B cell (primary cell): ENCODE measurements around the gene ZNF189. TPM values are rescaled to one million over a fixed set of nuclear protein-coding genes. Genes with fewer than 3 reads are reported as not detected.

Experiments used
- ATAC-seq: fragments of 200-7000 bp; cut with Tn5 transposase; one replicate; pipeline ENCODE4 v1.10.0; 2021; ENCODE audit warnings: low read depth, mild to moderate bottlenecking, moderate number of reproducible peaks, moderate library complexity
- CTCF ChIA-PET: fragments of 350-600 bp; sonication (Branson Sonifier 250); formaldehyde crosslinking; loops from one replicate; lab custom pipeline; 2021; ENCODE audit warnings: antibody characterized with exemption, inconsistent platforms; lab: Charles Lee
- POLR2A ChIA-PET: fragments of 350-600 bp; sonication (Branson Sonifier 250); formaldehyde crosslinking; loops from one replicate; lab custom pipeline; 2021; ENCODE audit warnings: antibody characterized with exemption; lab: Charles Lee
- DNase-seq: peaks from one replicate; pipeline ENCODE4 v3.0.0; 2013
- H2AFZ ChIP-seq: 2 replicates; pipeline ENCODE4 v1.6.1; 2012; ENCODE audit warnings: mild to moderate bottlenecking, low read depth, low read length; ENCODE audit not compliant: insufficient read depth, poor library complexity, severe bottlenecking
- H3K27ac ChIP-seq, 2 donors: 1 replicate in 1 of 2; 2 replicates in 1 of 2; pipeline ENCODE4 v1.5.1; 2012 to 2013; ENCODE audit warnings: low read length in 2 of 2, mild to moderate bottlenecking in 2 of 2, moderate library complexity in 1 of 2
- H3K27me3 ChIP-seq, 4 experiments: fragments of 200-600 bp in 1 of 4; sonication (generic) in 1 of 4; replicated peaks in 1 of 4; 1 replicate in 2 of 4; 2 replicates in 2 of 4; pipeline versions ENCODE4 v1.6.1 to v1.7.0; 2013 to 2016; ENCODE audit warnings: low read length in 3 of 4, mild to moderate bottlenecking in 2 of 4, mixed read lengths in 1 of 4, moderate library complexity in 1 of 4; ENCODE audit not compliant: insufficient read depth in 4 of 4, control insufficient read depth in 3 of 4; ENCODE audit errors: control extremely low read depth in 1 of 4
- H3K36me3 ChIP-seq, 2 experiments: replicated peaks in 1 of 2; 1 replicate in 1 of 2; 2 replicates in 1 of 2; pipeline versions ENCODE4 v1.6.1 to v1.7.1; 2013; ENCODE audit warnings: low read length in 1 of 2; ENCODE audit not compliant: insufficient read depth in 2 of 2, control insufficient read depth in 1 of 2; ENCODE audit errors: control extremely low read depth in 1 of 2, extremely low read depth in 1 of 2
- H3K4me1 ChIP-seq, 2 donors: fragments of 200-600 bp in 1 of 2; sonication (generic) in 1 of 2; 1 replicate in 1 of 2; 2 replicates in 1 of 2; pipeline versions ENCODE4 v1.5.1 to v1.6.1; 2013 to 2017; ENCODE audit warnings: low read length in 2 of 2; ENCODE audit not compliant: control insufficient read depth in 2 of 2, insufficient read depth in 2 of 2
- H3K4me2 ChIP-seq: replicated peaks from 2 replicates; pipeline ENCODE3; 2012; ENCODE audit warnings: mild to moderate bottlenecking, low read depth, low read length; ENCODE audit not compliant: poor library complexity, severe bottlenecking
- H3K4me3 ChIP-seq, 5 experiments: fragments of 200-600 bp in 1 of 5; sonication (generic) in 1 of 5; 1 replicate in 3 of 5; 2 replicates in 2 of 5; pipeline versions ENCODE4 v1.5.1 to v1.7.0; 2011 to 2016; ENCODE audit warnings: low read length in 4 of 5, mild to moderate bottlenecking in 4 of 5, low read depth in 2 of 5, control low read depth in 1 of 5, moderate library complexity in 1 of 5; ENCODE audit not compliant: insufficient read depth in 1 of 5; ENCODE audit errors: control extremely low read depth in 1 of 5, extremely low read depth in 1 of 5
- H3K79me2 ChIP-seq: fragments of 200-600 bp; sonication (generic); one replicate; pipeline ENCODE4 v1.6.0; 2016; ENCODE audit warnings: low read length; ENCODE audit not compliant: control insufficient read depth, insufficient read depth
- H3K9ac ChIP-seq: fragments of 200-600 bp; sonication (generic); 2 replicates; pipeline ENCODE4 v1.6.1; 2017; ENCODE audit warnings: mild to moderate bottlenecking, low read length, moderate library complexity
- H3K9me3 ChIP-seq, 3 donors: one replicate each; pipeline versions ENCODE4 v1.6.1 to v1.7.1; 2013; ENCODE audit warnings: low read length in 2 of 3; ENCODE audit not compliant: control insufficient read depth in 2 of 3, insufficient read depth in 1 of 3; ENCODE audit errors: control extremely low read depth in 1 of 3
- H4K20me1 ChIP-seq: 2 replicates; pipeline ENCODE4 v1.6.0; 2012; ENCODE audit warnings: mild to moderate bottlenecking, low read length; ENCODE audit not compliant: insufficient read depth, control insufficient read depth, poor library complexity, severe bottlenecking
- H3K27ac Mint-ChIP-seq: one replicate; pipeline ENCODE4 v1.8.0; 2021; ENCODE audit warnings: mixed read lengths
- H3K27me3 Mint-ChIP-seq: one replicate; pipeline ENCODE4 v1.8.0; 2021; ENCODE audit warnings: mixed read lengths
- H3K4me1 Mint-ChIP-seq: one replicate; pipeline ENCODE4 v1.8.0; 2021; ENCODE audit warnings: mixed read lengths
- H3K4me3 Mint-ChIP-seq: one replicate; pipeline ENCODE4 v1.8.0; 2021; ENCODE audit warnings: mixed read lengths
- H3K9me3 Mint-ChIP-seq: one replicate; pipeline ENCODE4 v1.8.0; 2022; ENCODE audit warnings: mixed read lengths; ENCODE audit not compliant: insufficient read depth
- EZH2 ChIP-seq: IDR thresholded peaks from 2 replicates; pipeline ENCODE4 v1.6.1; 2012; ENCODE audit warnings: borderline replicate concordance, low read depth, mild to moderate bottlenecking, moderate library complexity, low read length; ENCODE audit not compliant: insufficient read depth, poor library complexity, severe bottlenecking
- intact Hi-C: fragments of 100-400 bp; cut with micrococcal nuclease; formaldehyde crosslinking; loops from one replicate; pipeline ENCODE4 v1.10.0; 2022
- polyA plus RNA-seq: library from polyadenylated mRNA; depleted of rRNA; stranded (reverse); fragments of >200 nt; gene quantifications from 2 replicates; pipeline ENCODE4 v1.2.3, GENCODE V29; 2012
- total RNA-seq, 2 donors: library from RNA; stranded (reverse); fragments of 120-200 nt in 1 of 2; gene quantifications; 1 replicate in 1 of 2; 2 replicates in 1 of 2; pipeline versions ENCODE4 v1.2.3 to v1.2.4, GENCODE V29; 2013 to 2022
- TF ChIP-seq, protein P1 (sequence below): fragments of 200-600 bp; IDR thresholded peaks from one replicate; pipeline ENCODE4 v1.8.0; 2022; ENCODE audit warnings: antibody characterized with exemption, mild to moderate bottlenecking

The ZNF189 gene
- total and polyA plus RNA-seq, 2 donors (not counting 1 experiment from before 2014, with no cell fraction given), result 4.0 to 25.7 TPM

GRCh38 chr9:101417389-101417788, 18.7 kb downstream of the ZNF189 start:
- Mint-ChIP-seq H3K9me3 (peaks cover 22% of the 10 kb centered on the region), H3K27me3 (no peaks in the 10 kb centered on the region), H3K4me1 (no peaks in the 10 kb centered on the region), H3K27ac (no peak overlapping the region), H3K4me3 (no peak overlapping the region)
- H3K4me3 ChIP-seq, result no peak overlapping the region
- H3K27ac ChIP-seq, result no peak overlapping the region
- H3K36me3 ChIP-seq, result no peaks in the 10 kb centered on the region
- H4K20me1 ChIP-seq, result no peaks in the 10 kb centered on the region
- H3K27me3 ChIP-seq, result no peaks in the 10 kb centered on the region
- H3K4me1 ChIP-seq, result no peaks in the 10 kb centered on the region
- no peak for TF ChIP-seq EZH2
- TF ChIP-seq, protein P1, sequence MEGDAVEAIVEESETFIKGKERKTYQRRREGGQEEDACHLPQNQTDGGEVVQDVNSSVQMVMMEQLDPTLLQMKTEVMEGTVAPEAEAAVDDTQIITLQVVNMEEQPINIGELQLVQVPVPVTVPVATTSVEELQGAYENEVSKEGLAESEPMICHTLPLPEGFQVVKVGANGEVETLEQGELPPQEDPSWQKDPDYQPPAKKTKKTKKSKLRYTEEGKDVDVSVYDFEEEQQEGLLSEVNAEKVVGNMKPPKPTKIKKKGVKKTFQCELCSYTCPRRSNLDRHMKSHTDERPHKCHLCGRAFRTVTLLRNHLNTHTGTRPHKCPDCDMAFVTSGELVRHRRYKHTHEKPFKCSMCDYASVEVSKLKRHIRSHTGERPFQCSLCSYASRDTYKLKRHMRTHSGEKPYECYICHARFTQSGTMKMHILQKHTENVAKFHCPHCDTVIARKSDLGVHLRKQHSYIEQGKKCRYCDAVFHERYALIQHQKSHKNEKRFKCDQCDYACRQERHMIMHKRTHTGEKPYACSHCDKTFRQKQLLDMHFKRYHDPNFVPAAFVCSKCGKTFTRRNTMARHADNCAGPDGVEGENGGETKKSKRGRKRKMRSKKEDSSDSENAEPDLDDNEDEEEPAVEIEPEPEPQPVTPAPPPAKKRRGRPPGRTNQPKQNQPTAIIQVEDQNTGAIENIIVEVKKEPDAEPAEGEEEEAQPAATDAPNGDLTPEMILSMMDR, result no peak
- H3K4me2 ChIP-seq, result no peak overlapping the region
- DNase-seq (no peak), ATAC-seq (no peak)
- no peak overlapping the region for H2AFZ ChIP-seq
- ChIA-PET CTCF (no interaction called here), POLR2A (no interaction called here)
- H3K79me2 ChIP-seq, result no peaks in the 10 kb centered on the region
- peaks cover 0 to 39% (median 2%) of the 10 kb centered on the region in 3 donors for H3K9me3 ChIP-seq
- H3K9ac ChIP-seq, result no peak overlapping the region
- intact Hi-C loops, result no loop called here

DNA sequence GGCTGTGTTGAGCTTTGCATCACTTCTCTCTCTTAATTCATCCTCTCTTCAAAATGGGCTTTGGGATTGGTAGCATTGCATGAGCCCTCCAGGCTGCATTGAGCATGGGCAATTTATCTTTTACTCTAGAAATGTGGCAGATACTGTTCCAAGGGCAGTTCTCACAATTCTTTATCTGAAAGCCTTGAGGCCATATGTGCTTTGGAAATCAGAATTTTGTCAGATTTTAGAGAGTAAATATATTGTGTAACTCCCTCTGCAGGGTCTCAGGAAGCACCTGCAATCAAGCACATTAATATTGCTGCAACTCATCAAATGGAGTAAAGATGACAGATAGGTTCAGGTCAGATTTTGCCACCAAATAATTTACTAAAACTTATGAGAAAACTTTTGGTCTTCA, 19.3 kb downstream of the ZNF189 start:
- Mint-ChIP-seq H3K9me3 (peaks cover 22% of the 10 kb centered on the region), H3K4me3 (no peak overlapping the region)
- intact Hi-C loops, result no loop called here

More for the DNA sequence above, 19.3 kb downstream of the ZNF189 start:
- H4K20me1 ChIP-seq, result no peaks in the 10 kb centered on the region
- H3K27ac ChIP-seq, result no peak overlapping the region
- H3K27me3 ChIP-seq, result no peaks in the 10 kb centered on the region
- ChIA-PET CTCF (no interaction called here), POLR2A (no interaction called here)
- no peak overlapping the region for H3K4me2 ChIP-seq
- no peaks in the 10 kb centered on the region for H3K4me1 ChIP-seq
- no peak for TF ChIP-seq EZH2
- TF ChIP-seq, protein P1, result no peak
- H3K4me3 ChIP-seq, result no peak overlapping the region
- no peaks in the 10 kb centered on the region for H3K79me2 ChIP-seq
- no peaks in the 10 kb centered on the region for H3K4me1 Mint-ChIP-seq
- no peaks in the 10 kb centered on the region for H3K36me3 ChIP-seq
- H3K27ac Mint-ChIP-seq, result no peak overlapping the region
- ATAC-seq (no peak), DNase-seq (no peak)
- H3K27me3 Mint-ChIP-seq, result no peaks in the 10 kb centered on the region
- peaks cover 0 to 36% (median 0%) of the 10 kb centered on the region in 3 donors for H3K9me3 ChIP-seq
- no peak overlapping the region for H3K9ac ChIP-seq
- no peak overlapping the region for H2AFZ ChIP-seq
